ENCODE results near the gene NUBP2.

GRCh38 chr16:1808691-1809090 lies 25.9 kb downstream of the NUBP2 start:
- TF ChIP-seq, protein P1, sequence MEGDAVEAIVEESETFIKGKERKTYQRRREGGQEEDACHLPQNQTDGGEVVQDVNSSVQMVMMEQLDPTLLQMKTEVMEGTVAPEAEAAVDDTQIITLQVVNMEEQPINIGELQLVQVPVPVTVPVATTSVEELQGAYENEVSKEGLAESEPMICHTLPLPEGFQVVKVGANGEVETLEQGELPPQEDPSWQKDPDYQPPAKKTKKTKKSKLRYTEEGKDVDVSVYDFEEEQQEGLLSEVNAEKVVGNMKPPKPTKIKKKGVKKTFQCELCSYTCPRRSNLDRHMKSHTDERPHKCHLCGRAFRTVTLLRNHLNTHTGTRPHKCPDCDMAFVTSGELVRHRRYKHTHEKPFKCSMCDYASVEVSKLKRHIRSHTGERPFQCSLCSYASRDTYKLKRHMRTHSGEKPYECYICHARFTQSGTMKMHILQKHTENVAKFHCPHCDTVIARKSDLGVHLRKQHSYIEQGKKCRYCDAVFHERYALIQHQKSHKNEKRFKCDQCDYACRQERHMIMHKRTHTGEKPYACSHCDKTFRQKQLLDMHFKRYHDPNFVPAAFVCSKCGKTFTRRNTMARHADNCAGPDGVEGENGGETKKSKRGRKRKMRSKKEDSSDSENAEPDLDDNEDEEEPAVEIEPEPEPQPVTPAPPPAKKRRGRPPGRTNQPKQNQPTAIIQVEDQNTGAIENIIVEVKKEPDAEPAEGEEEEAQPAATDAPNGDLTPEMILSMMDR (IDR thresholded peaks at IDR 0.05 in 2 of 3, conservative IDR thresholded peaks at IDR 0.05 in 1 of 3; ENCODE audit: control insufficient read depth in 2 of 3, extremely low read depth in 1 of 3, insufficient read depth in 1 of 3, low read depth in 3 of 3, low read length in 3 of 3) = no peak
- TF ChIP-seq FOS (IDR thresholded peaks at IDR 0.05; ENCODE audit: borderline replicate concordance, extremely low read depth, insufficient read length) = no peak
